HuH-7 (cell line): ENCODE results near the gene HIPK2.
A peak's percentile ranks its signal among the peaks of the same experiment; 100 is the strongest.
"Not testable (repeated sequence)": the region's sequence is repeated elsewhere in the genome, so short reads cannot be mapped to it uniquely, and the experiment has no call there.

Source experiments
- DNase-seq: peaks from one replicate; pipeline ENCODE4 v3.0.0; 2011; ENCODE audit warnings: low spot score

Gene HIPK2

GRCh38 chr7:139566736-139567646 lies 210.8 kb downstream of the HIPK2 start:
- DNase-seq: peak; percentile 73

- no peak for DNase-seq
These were observed 211.7 kb downstream of the HIPK2 start for GRCh38 chr7:139566075-139566474.

- no peak for DNase-seq
These were observed 213.9 kb downstream of the HIPK2 start for GRCh38 chr7:139563856-139564255.

- DNase-seq: no peak
These were observed 214.7 kb downstream of the HIPK2 start for GRCh38 chr7:139562961-139563565.

DNA sequence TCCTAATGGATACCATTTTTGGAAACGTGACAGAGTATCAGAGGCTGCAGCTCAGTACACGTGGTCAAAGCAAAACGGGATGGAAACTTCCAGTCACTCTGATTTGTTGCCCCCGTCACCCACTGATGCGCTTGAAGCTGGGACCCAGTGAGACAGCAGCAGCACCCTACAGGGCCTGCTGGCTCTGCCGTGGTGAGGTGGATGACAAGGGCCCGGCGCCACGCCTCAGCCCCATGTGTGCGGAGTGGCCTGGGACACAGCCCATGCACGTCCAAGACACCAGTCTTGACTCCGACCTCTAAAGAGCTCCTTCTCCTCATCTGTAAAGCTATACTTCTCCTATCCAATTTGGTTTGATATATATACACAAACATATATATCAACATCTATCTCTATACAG lies 215.3 kb downstream of the HIPK2 start:
- DNase-seq: no peak

GRCh38 chr7:139560678-139561077 lies 217.1 kb downstream of the HIPK2 start:
- DNase-seq: no peak

DNA sequence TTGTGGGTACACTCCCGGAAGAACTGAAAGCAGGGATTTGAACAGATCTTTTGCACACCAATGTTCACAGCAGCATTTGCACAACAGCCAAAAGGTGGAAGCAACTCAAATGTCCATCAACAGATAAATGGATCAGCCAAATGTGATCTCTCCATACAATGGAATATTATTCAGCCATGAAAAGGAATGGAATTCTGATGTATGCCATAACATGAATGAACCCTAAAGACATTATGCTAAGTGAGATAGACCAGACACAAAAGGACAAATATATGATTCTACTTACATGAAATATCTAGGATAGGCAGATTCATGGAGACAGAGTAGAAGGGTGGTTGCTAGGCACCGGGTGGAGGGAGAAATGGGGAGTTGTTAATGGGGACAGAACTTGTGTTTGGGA lies 217.6 kb downstream of the HIPK2 start:
- no peak for DNase-seq

- no peak for DNase-seq
These were observed 218.3 kb downstream of the HIPK2 start for GRCh38 chr7:139559364-139560105.

- DNase-seq: no peak
These were observed 219.8 kb downstream of the HIPK2 start for GRCh38 chr7:139557857-139558581.

DNA sequence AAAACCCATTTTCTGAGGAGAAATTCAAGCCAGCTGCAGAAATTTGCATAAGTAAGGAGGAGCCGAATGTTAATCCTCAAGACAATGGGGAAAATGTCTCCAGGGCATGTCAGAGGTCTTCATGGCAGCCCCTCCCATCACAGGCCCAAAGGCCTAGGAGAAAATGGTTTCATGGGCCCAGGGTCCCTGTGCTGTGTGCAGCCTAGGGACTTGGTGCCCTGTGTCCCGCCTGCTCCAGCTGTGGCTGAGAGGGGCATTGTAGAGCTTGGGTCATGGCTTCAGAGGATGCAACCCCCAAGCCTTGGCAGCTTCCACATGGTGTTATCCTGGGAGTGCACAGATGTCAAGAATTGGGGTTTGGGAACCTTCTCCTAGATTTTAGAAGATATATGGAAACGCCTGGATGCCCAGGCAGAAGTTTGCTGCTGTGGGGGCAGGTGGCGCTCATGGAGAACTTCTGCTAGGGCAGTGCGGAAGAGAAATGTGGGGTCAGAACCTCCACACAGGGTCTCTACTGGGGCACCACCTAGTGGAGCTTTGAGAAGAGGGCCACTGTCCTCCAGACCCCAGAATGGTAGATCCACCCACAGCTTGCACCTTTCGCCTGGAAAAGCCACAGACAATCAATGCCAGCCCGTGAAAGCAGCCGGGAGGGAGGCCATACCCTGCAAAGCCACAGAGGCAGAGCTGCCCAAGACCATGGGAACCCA lies 223.7 kb downstream of the HIPK2 start:
- not testable (repeated sequence) for DNase-seq

DNA sequence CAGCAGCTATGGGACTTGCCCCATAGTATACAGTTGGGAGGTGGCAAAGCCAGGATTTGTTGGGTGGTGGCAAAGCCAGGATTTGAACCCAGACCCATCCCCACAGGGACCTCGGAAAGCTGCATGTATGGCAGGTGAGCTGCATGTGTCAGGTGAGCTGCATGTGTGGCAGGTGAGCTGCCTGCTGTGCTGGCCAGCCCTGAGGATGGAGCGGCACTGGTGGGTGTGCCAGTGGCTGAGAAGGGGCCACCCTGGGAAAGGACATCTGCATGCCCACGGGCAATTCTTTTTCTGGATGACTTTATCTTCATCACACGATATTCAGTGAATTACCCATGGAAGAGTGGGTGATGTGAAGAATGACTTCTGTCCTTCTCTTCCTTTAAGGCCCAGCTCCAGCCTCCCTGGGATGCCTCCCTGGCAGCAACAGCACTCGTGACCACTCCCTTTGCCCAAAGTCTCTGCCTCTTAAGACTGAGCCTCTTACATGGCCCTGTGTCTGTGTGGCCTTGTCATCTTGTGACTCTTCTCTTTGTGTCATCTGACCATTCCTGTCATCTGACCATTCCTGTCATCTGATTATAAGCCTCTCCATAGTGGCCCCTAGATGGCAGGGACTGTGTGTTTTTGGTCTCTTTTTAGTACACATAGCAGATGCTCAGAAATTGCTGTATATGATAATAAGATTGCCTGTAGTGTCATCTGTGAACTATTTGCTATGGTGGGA lies 229.3 kb downstream of the HIPK2 start:
- DNase-seq: no peak

GRCh38 chr7:139544645-139545044 lies 233.2 kb downstream of the HIPK2 start:
- no peak for DNase-seq

GRCh38 chr7:139543801-139544603 lies 233.8 kb downstream of the HIPK2 start:
- DNase-seq: no peak

- DNase-seq: peak; percentile 98
These were observed 235.3 kb downstream of the HIPK2 start for GRCh38 chr7:139542308-139543151.

DNA sequence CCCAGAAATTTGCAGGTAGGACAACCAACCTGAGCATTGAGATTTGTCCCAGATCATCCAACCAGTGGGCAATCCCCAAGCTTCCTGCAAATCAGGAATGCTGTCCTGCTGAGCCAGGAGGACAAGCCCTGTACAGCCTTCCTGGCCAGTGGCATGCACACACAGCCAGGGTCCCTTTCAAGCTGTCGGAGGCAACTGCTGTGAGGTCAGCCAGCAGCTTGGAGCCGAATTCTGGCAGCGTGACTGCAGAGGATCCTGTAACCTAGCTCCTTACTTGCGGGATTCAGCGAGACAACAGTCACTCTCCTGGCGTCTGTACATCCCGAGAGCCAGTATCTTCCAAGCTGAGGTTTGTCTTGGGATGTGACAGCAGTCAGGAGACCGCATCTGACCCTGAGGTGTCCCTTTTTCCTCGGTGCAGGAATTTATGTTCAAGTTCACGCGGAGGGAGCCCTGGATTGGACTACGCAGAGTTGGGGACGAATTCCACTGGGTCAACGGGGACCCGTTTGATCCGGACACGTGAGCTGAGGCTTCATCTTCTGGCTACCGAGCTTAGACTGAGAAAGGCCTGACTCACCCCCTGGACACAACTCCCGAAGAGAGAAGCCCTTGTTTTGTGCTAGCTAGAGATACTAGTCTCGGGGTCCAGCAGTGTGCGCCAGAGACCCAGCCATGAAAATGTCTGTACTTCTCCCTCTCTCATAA lies 236.0 kb downstream of the HIPK2 start:
- no peak for DNase-seq

DNA sequence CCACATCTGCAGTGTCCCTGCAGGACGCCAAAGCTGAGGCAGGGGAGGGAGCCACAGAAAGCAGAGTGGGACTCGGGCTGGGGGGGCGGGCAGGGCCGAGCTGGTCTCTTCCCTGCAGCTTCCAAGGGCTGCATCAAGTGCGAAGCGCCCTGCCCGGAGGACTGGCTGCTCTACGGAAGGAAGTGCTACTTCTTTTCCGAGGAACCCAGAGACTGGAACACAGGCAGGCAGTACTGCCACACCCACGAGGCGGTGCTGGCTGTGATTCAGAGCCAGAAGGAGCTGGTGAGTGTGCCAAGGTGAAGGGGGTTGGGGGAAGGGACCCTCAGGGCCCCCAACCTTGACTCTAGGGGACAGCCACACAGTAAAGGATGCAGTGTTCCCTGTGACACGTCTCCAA lies 237.6 kb downstream of the HIPK2 start:
- DNase-seq: no peak

- no peak for DNase-seq
These were observed 238.7 kb downstream of the HIPK2 start for GRCh38 chr7:139538881-139539635.

DNA sequence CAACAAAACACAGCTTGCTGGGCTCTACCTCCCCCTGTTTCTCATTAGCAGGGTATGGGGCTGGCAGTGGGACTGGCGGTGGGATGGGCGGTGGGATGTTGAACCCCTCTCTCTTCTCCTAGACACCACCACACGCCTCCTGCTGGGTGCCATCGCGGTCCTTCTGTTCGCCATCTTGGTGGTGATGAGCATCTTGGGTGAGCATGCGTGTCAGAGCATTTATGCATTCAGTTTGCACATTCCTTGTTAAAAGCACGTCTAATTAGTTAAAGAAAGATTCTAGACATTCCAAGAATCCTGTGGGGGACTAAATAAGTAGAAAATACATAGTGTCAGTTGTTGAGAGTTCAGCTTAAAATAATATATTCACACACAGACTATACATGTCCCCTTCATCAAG lies 241.6 kb downstream of the HIPK2 start:
- no peak for DNase-seq
